Gastroesophageal sphincter (tissue), 3 donors: ENCODE measurements around the gene ANKRD13D.

Source experiments
- EP300 ChIP-seq: sonication (generic); formaldehyde crosslinking; IDR thresholded peaks from one replicate; pipeline ENCODE4 v1.6.1; 2017; ENCODE audit warnings: antibody characterized with exemption, mild to moderate bottlenecking
- POLR2A ChIP-seq, 2 donors: fragments of 450-650 bp; IDR thresholded peaks; one replicate each; pipeline ENCODE4 v1.6.1; 2017; ENCODE audit warnings: antibody characterized with exemption in 2 of 2, mild to moderate bottlenecking in 2 of 2, moderate library complexity in 1 of 2
- TF ChIP-seq, protein P1 (sequence below), 4 experiments: fragments of 200-600 bp in 2 of 4; fragments of 450-650 bp in 2 of 4; sonication (generic) in 1 of 4; IDR thresholded peaks; one replicate each; pipeline ENCODE4 v1.5.1; 2017 to 2019; ENCODE audit warnings: antibody characterized with exemption in 4 of 4, mild to moderate bottlenecking in 2 of 4, moderate library complexity in 2 of 4

DNA sequence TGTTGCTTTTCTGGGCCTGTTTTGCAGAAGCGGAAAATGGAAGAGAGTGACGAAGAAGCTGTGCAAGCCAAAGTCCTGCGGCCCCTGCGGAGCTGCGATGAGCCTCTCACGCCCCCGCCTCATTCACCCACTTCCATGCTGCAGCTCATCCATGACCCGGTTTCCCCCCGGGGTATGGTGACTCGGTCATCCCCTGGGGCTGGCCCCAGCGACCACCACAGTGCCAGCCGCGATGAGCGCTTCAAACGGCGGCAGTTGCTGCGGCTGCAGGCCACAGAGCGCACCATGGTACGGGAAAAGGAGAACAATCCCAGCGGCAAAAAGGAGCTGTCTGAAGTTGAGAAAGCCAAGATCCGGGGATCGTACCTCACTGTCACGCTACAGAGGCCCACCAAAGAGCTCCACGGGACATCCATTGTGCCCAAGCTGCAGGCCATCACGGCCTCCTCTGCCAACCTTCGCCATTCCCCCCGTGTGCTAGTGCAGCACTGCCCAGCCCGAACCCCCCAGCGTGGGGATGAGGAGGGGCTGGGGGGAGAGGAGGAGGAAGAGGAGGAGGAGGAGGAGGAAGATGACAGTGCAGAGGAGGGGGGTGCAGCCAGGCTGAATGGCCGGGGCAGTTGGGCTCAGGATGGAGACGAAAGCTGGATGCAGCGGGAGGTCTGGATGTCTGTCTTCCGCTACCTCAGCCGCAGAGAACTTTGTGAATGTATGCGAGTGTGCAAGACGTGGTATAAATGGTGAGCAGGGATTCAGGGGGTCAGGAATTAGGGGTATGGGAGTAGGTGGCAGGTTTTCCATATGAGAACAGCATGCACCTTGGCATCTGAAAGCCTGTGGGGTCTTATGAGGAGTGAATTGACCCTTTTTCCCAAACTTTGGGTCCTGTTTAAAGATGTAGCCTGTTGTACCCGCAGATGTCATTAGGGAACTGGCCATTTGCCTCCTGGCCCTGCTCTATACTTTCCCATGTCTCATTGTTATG is 38.8 kb upstream of the ANKRD13D start:
- TF ChIP-seq, protein P1, sequence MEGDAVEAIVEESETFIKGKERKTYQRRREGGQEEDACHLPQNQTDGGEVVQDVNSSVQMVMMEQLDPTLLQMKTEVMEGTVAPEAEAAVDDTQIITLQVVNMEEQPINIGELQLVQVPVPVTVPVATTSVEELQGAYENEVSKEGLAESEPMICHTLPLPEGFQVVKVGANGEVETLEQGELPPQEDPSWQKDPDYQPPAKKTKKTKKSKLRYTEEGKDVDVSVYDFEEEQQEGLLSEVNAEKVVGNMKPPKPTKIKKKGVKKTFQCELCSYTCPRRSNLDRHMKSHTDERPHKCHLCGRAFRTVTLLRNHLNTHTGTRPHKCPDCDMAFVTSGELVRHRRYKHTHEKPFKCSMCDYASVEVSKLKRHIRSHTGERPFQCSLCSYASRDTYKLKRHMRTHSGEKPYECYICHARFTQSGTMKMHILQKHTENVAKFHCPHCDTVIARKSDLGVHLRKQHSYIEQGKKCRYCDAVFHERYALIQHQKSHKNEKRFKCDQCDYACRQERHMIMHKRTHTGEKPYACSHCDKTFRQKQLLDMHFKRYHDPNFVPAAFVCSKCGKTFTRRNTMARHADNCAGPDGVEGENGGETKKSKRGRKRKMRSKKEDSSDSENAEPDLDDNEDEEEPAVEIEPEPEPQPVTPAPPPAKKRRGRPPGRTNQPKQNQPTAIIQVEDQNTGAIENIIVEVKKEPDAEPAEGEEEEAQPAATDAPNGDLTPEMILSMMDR (IDR thresholded peaks at IDR 0.05), result no peak
- TF ChIP-seq POLR2A (IDR thresholded peaks at IDR 0.05) (no peak), EP300 (no peak)
